HepG2 (cell line): Measurements from ENCODE around the gene TBC1D1. TPM values are rescaled to one million over a fixed set of nuclear protein-coding genes. Genes with fewer than 3 reads are reported as not detected.

ENCODE experiments used
- ATAC-seq: fragments of 200-7000 bp; cut with Tn5 transposase; 3 replicates; pipeline ENCODE4 v1.9.1; 2020; ENCODE audit warnings: mild to moderate bottlenecking, moderate library complexity
- BruUV-seq: library from RNA; stranded (reverse); fragments of 400-500 nt; replicated peaks from 2 replicates; lab custom pipeline; 2021; lab: Mats Ljungman, UMichigan
- CTCF ChIA-PET: fragments of 300-600 bp; formaldehyde crosslinking; extraction: SDS; loops from one replicate; lab custom pipeline; 2021; ENCODE audit warnings: low total read pairs, inconsistent platforms, low intra/inter-chr PET ratio; lab: Yijun Ruan, JAX
- POLR2A ChIA-PET: fragments of 350-600 bp; sonication (Branson Sonifier 250); formaldehyde crosslinking; loops from one replicate; lab custom pipeline; 2020; ENCODE audit warnings: antibody characterized with exemption, inconsistent platforms; lab: Yijun Ruan, JAX
- DNase-seq: peaks from one replicate; pipeline ENCODE4 v3.0.0-alpha.2; 2015; ENCODE audit warnings: low spot score
- FAIRE-seq: peaks from 3 replicates; lab custom pipeline; 2011; peaks lifted over from hg19 to GRCh38; lab: Jason Lieb, UNC
- H2AFZ ChIP-seq: one replicate; pipeline ENCODE4 v1.6.1; 2011; ENCODE audit warnings: low read length, inconsistent platforms
- H3K27ac ChIP-seq: fragments of 300-600 bp; 3 replicates; pipeline ENCODE4 v1.8.0; 2011; ENCODE audit warnings: mixed run types, mild to moderate bottlenecking, mixed read lengths, low read length, inconsistent platforms; ENCODE audit not compliant: insufficient read depth; ENCODE audit errors: extremely low read length
- H3K27me3 ChIP-seq, 2 experiments: fragments of 200-600 bp in 1 of 2; 2 replicates in 1 of 2; 3 replicates in 1 of 2; pipeline versions ENCODE4 v1.6.0 to v1.8.0; 2011; ENCODE audit warnings: low read length in 2 of 2, mild to moderate bottlenecking in 2 of 2, moderate library complexity in 2 of 2, inconsistent platforms in 1 of 2; ENCODE audit not compliant: insufficient read depth in 2 of 2, control insufficient read depth in 1 of 2
- H3K36me3 ChIP-seq, 2 experiments: fragments of 200-600 bp in 1 of 2; replicated peaks in 1 of 2; 2 replicates in 1 of 2; 3 replicates in 1 of 2; pipeline versions ENCODE4 v1.5.1 to v1.8.0; 2011; ENCODE audit warnings: low read length in 2 of 2, inconsistent platforms in 1 of 2; ENCODE audit not compliant: insufficient read depth in 2 of 2, control insufficient read depth in 1 of 2
- H3K4me1 ChIP-seq: 2 replicates; pipeline ENCODE4 v1.5.1; 2012; ENCODE audit warnings: low read length, inconsistent platforms; ENCODE audit not compliant: insufficient read depth
- H3K4me2 ChIP-seq: 2 replicates; pipeline ENCODE4 v1.6.0; 2011; ENCODE audit warnings: low read depth, low read length, inconsistent platforms
- H3K4me3 ChIP-seq, 3 experiments: fragments of 200-600 bp in 1 of 3; sonication (generic), shearing (Covaris generic) in 1 of 3; replicated peaks in 1 of 3; 2 replicates each; pipeline ENCODE4 v1.5.1; 2011 to 2016; ENCODE audit warnings: low read length in 3 of 3, inconsistent platforms in 2 of 3, low read depth in 2 of 3, mild to moderate bottlenecking in 2 of 3, control low read depth in 1 of 3, mixed read lengths in 1 of 3; ENCODE audit not compliant: insufficient read depth in 1 of 3
- H3K79me2 ChIP-seq: one replicate; pipeline ENCODE4 v1.6.1; 2011; ENCODE audit warnings: low read length, inconsistent platforms; ENCODE audit not compliant: insufficient read depth
- H3K9ac ChIP-seq: 2 replicates; pipeline ENCODE4 v1.6.0; 2011; ENCODE audit warnings: mild to moderate bottlenecking, low read depth, low read length, inconsistent platforms; ENCODE audit not compliant: insufficient read depth
- H3K9me3 ChIP-seq: 2 replicates; pipeline ENCODE4 v1.5.1; 2012; ENCODE audit warnings: mild to moderate bottlenecking, low read length
- H4K20me1 ChIP-seq: 2 replicates; pipeline ENCODE4 v1.6.0; 2011; ENCODE audit warnings: inconsistent platforms, mild to moderate bottlenecking, low read length, moderate library complexity; ENCODE audit not compliant: insufficient read depth
- AFF4 ChIP-seq: sonication (generic); formaldehyde crosslinking; IDR thresholded peaks from 2 replicates; pipeline ENCODE4 v1.4.0; 2020; ENCODE audit warnings: missing genetic modification reagents
- AHR ChIP-seq: IDR thresholded peaks from 2 replicates; pipeline ENCODE4 v1.6.1; 2018; ENCODE audit warnings: missing genetic modification reagents, missing compliant biosample characterization
- ARHGAP35 ChIP-seq: sonication (generic); formaldehyde crosslinking; IDR thresholded peaks from 2 replicates; pipeline ENCODE4 v1.9.0; 2022; ENCODE audit warnings: mild to moderate bottlenecking, inconsistent platforms, moderate library complexity, missing genetic modification reagents, borderline replicate concordance
- CBX2 ChIP-seq, 2 experiments: fragments of 200-600 bp in 1 of 2; sonication (generic); formaldehyde crosslinking in 1 of 2; IDR thresholded peaks; 2 replicates each; pipeline versions ENCODE4 v1.7.0 to v1.8.1; 2018 to 2022; ENCODE audit warnings: low read depth in 2 of 2, low read length in 1 of 2, mild to moderate bottlenecking in 1 of 2, missing genetic modification reagents in 1 of 2
- KDM6A ChIP-seq: IDR thresholded peaks from 2 replicates; pipeline ENCODE4 v1.6.1; 2016; ENCODE audit warnings: low read depth
- KLF9 ChIP-seq: IDR thresholded peaks from 2 replicates; pipeline ENCODE4 v1.6.1; 2016; ENCODE audit warnings: low read depth
- MAFF ChIP-seq: IDR thresholded peaks from 2 replicates; pipeline ENCODE4 v1.6.1; 2011; ENCODE audit warnings: low read depth, low read length, improper control_type of control experiment
- MTA3 ChIP-seq: sonication (generic); formaldehyde crosslinking; IDR thresholded peaks from 2 replicates; pipeline ENCODE4 v1.4.0; 2020; ENCODE audit warnings: missing genetic modification reagents
- MYC ChIP-seq: sonication (generic); formaldehyde crosslinking; IDR thresholded peaks from 2 replicates; pipeline ENCODE4 v1.9.0; 2021; ENCODE audit warnings: missing genetic modification reagents, borderline replicate concordance
- RNF219 ChIP-seq: sonication (generic); formaldehyde crosslinking; IDR thresholded peaks from 2 replicates; pipeline ENCODE4 v1.5.0; 2020; ENCODE audit warnings: mild to moderate bottlenecking, missing genetic modification reagents
- SPEN ChIP-seq: sonication (generic); formaldehyde crosslinking; IDR thresholded peaks from 2 replicates; pipeline ENCODE4 v1.5.1; 2020; ENCODE audit warnings: low read depth, mild to moderate bottlenecking, missing genetic modification reagents
- ZNF12 ChIP-seq: sonication (generic); formaldehyde crosslinking; IDR thresholded peaks from 2 replicates; pipeline ENCODE4 v1.5.0; 2020; ENCODE audit warnings: missing genetic modification reagents
- ZNF333 ChIP-seq: sonication (generic); formaldehyde crosslinking; IDR thresholded peaks from 2 replicates; pipeline ENCODE4 v1.4.0; 2020; ENCODE audit warnings: mild to moderate bottlenecking, missing genetic modification reagents, borderline replicate concordance
- ZNF598 ChIP-seq: sonication (generic); formaldehyde crosslinking; IDR thresholded peaks from 2 replicates; pipeline ENCODE4 v1.5.1; 2020; ENCODE audit warnings: mild to moderate bottlenecking, missing genetic modification reagents, borderline replicate concordance
- ZNF615 ChIP-seq: sonication (generic); formaldehyde crosslinking; IDR thresholded peaks from 2 replicates; pipeline ENCODE4 v1.5.0; 2020; ENCODE audit warnings: mild to moderate bottlenecking, missing genetic modification reagents, borderline replicate concordance
- WGBS: methylation state at CpG from one replicate; pipeline ENCODE4 v1.1.6; 2017; ENCODE audit warnings: low lambda C conversion rate; 5-methylcytosine and 5-hydroxymethylcytosine counted together
- in situ Hi-C: cut with HindIII; loops from 2 replicates; pipeline ENCODE4 v1.10.0; 2017; ENCODE audit warnings: low pct_unique_long_range_greater_than_20kb; ENCODE audit not compliant: extremely low pct_ligation_motif_present
- intact Hi-C: fragments of 100-400 bp; cut with micrococcal nuclease; formaldehyde crosslinking; loops from one replicate; pipeline ENCODE4 v1.10.0; 2022; ENCODE audit not compliant: unreplicated experiment
- polyA plus RNA-seq, 8 experiments: library from polyadenylated mRNA; depleted of rRNA in 3 of 8; stranded (reverse) in 7 of 8; unstranded in 1 of 8; fragments of >200 nt; fragmentation: Illumina TruSeq in 4 of 8; extraction: Trizol in 4 of 8; gene quantifications; 2 replicates each; pipeline versions ENCODE4 v1.2.1 to v1.2.3, GENCODE V29; 2011 to 2016; ENCODE audit warnings: low read depth in 4 of 8, missing spikeins in 1 of 8, mixed read lengths in 1 of 8; ENCODE audit not compliant: insufficient read depth in 1 of 8
- total RNA-seq, 5 experiments: library from RNA; depleted of rRNA; stranded (reverse); fragments of >200 nt; fragmentation: Illumina TruSeq; extraction: Trizol; gene quantifications; 2 replicates each; pipeline ENCODE4 v1.2.3, GENCODE V29; 2016; ENCODE audit warnings: low read depth in 1 of 5

Gene TBC1D1
- total and polyA plus RNA-seq, 2 of the 13 experiments (the other 11 are each of a cell fraction or from before 2014, with no cell fraction given) = 37.3 to 62.8 TPM

- H3K36me3 ChIP-seq = no peaks in the 10 kb centered on the region
- CTCF ChIA-PET = no interaction called here
- no peak overlapping the region for H3K4me2 ChIP-seq
- no peak for FAIRE-seq
- H2AFZ ChIP-seq = no peak overlapping the region
- WGBS = 100% methylated on average over 2 of the region's 3 CpGs
- no peak for DNase-seq
- H3K4me1 ChIP-seq = peaks cover 16% of the 10 kb centered on the region
- in situ Hi-C loops (no loop called here), intact Hi-C loops (no loop called here)
- no peaks in the 10 kb centered on the region for H3K27me3 ChIP-seq
- no peak overlapping the region for H3K4me3 ChIP-seq
- ATAC-seq = no peak; the same call in 2 of the 3 replicates
- H4K20me1 ChIP-seq = no peaks in the 10 kb centered on the region
- H3K9me3 ChIP-seq = no peaks in the 10 kb centered on the region
- no peak for TF ChIP-seq KDM6A (CRISPR knock-in tag)
- TF ChIP-seq CBX2 (IDR thresholded peaks at IDR 0.05; ENCODE audit: low read depth, low read length) = no peak
- TF ChIP-seq CBX2 (CRISPR knock-in tag; IDR thresholded peaks at IDR 0.05; ENCODE audit: low read depth) = no peak
- TF ChIP-seq ZNF333 = no peak
- TF ChIP-seq MAFF = no peak
- no peak for TF ChIP-seq ZNF12
- TF ChIP-seq KLF9 (CRISPR knock-in tag) = no peak
- TF ChIP-seq MYC (CRISPR knock-in tag) = no peak
- TF ChIP-seq MTA3 (CRISPR knock-in tag) = no peak
- TF ChIP-seq ARHGAP35 (CRISPR knock-in tag) = no peak
- no TSS peak for BruUV-seq
- POLR2A ChIA-PET = no interaction called here
- H3K9ac ChIP-seq = no peak overlapping the region
- H3K27ac ChIP-seq = no peak overlapping the region
- peaks cover 3% of the 10 kb centered on the region for H3K79me2 ChIP-seq
Observed at GRCh38 chr4:38008571-38009021, 117.7 kb downstream of the TBC1D1 start.

GRCh38 chr4:38009421-38009820 is 118.5 kb downstream of the TBC1D1 start:
- intact Hi-C loops = no loop called here
- no peak for DNase-seq
- no peak for ATAC-seq
- peaks cover 3% of the 10 kb centered on the region for H3K79me2 ChIP-seq
- H2AFZ ChIP-seq = no peak overlapping the region
- ChIA-PET POLR2A (no interaction called here), CTCF (no interaction called here)
- no peaks in the 10 kb centered on the region for H3K9me3 ChIP-seq
- peaks cover 16% of the 10 kb centered on the region for H3K4me1 ChIP-seq
- in situ Hi-C loops = no loop called here
- H4K20me1 ChIP-seq = no peaks in the 10 kb centered on the region
- H3K4me3 ChIP-seq = no peak overlapping the region
- FAIRE-seq = no peak
- H3K27me3 ChIP-seq = no peaks in the 10 kb centered on the region
- BruUV-seq = no TSS peak
- no peak overlapping the region for H3K27ac ChIP-seq
- H3K36me3 ChIP-seq = no peaks in the 10 kb centered on the region
- H3K9ac ChIP-seq = no peak overlapping the region
- no peak overlapping the region for H3K4me2 ChIP-seq
- TF ChIP-seq ZNF615 (CRISPR knock-in tag) = no peak
- no peak for TF ChIP-seq AFF4 (CRISPR knock-in tag)
- TF ChIP-seq RNF219 (CRISPR knock-in tag) = no peak
- no peak for TF ChIP-seq ZNF598 (CRISPR knock-in tag)
- no peak for TF ChIP-seq AHR (CRISPR knock-in tag)
- TF ChIP-seq SPEN (CRISPR knock-in tag) = no peak
